Activated CD4-positive, alpha-beta T cell treated with anti-CD3 and anti-CD28 coated beads for 24 hours (primary cell): ENCODE data around the gene RAMACL.

ENCODE experiments used
- DNase-seq, 2 donors: peaks; one replicate each; pipeline ENCODE4 v3.0.0-alpha.2; 2020; ENCODE audit warnings: low read depth in 2 of 2

The RAMACL gene

DNA sequence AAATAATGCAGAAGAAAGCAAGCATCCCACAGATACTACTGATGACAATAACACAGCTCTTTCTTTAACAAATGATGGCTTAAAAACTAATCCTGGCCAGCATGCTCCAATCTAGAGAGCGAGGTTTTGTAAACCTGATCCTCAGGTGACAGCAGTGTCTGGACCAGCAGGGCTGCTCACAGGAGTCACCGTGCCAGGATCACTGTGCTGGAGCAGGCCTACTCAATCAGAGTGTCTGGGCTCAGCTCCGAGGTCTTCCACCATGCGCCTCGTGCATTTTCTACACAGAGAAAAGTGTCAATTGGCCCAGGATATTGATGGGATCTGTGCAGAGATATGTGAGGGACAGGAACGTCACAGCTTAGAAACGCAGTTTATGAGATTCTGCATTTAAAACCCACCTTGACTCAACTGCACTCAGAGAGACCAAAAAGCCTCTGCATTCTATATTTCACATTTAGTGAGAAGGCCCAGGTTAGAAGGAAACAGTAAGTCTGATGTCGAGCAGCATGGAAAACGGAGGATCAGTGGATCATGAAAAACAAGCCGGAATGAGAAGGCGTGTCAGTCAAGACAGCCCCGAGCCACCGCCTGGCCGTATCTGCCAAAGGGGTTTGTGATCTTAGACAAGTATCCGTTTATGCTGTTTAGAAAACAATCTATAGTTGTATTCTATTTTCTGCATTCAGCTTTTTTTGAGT, 7.8 kb downstream of the RAMACL start:
- no peak for DNase-seq

DNA sequence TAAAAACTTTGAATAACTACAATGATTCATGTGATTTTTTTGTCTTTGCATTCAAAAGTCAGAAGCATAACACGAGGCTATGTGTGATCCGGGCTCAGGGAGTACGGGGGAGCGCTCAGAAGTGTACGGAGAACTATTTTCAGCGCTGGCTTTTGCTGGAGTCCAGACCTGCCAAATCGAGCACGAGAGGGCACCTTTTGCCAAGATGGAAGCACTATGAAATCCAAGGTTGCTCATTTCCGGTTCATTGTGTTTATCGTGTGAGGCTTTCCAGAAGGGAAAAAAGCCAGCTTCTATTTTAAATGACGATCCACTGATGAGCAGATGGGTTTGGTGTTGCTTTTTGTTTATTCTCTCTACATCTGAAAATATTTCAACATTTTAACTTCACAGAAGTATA, 11.3 kb downstream of the RAMACL start:
- no peak for DNase-seq

DNA sequence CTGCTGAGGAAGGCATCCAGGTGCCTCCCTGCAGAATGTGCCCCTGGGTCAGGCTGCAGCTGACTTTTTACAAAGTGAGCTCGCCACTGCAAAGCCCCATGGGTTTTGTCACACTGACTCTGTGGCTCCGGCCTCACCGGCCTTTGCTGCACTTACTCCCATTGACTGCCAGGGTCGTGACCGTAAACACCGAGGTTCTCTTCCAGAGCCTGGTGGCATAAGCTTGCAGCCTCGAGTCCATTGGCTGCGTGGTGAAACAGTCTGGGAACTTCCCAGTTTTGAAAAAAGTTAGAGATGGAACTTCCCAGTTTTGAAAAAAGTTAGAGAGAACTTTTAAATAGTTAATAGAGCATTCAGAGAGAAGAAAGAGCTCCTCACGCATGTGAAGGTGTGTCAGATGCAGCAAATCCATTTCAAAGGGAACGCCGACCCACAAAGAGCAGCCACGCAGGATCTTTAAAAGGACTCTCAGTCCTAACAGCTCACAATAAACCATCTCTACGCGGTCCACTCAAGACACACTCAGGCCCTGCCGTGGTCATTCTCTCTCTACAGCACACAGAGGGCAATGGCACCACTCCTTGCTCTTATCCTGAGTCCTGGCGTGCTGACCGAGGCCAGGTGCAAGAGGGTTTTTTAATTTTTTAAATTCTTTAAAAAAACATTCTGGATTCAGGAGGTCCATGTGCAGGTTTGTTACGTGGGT, 12.8 kb downstream of the RAMACL start:
- no peak for DNase-seq

- no peak for DNase-seq
Measured at GRCh38 chr6:166572370-166573261, 13.9 kb downstream of the RAMACL start.

- DNase-seq, result no peak
Measured at GRCh38 chr6:166570929-166571713, 15.4 kb downstream of the RAMACL start.

DNA sequence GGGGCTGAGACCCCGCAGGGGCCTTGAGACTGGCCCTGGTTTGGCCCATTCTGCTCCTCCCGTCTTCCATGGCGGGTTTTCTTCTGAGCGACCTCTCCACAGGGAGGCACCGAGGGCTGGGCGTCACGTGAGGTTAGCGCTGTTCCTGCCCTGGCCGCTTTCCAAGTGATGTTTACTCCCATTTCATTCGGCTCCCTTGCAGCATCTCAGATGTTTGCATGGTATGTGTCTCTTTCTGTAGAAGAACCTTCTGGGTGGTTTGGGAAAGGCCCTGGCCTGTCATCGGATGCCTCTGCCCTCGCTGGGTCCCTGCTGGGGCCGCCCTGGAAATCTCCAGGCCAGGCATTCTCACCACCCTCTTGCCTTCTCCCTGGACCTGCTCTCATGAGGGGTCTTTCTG, 17.3 kb downstream of the RAMACL start:
- no peak for DNase-seq

DNA sequence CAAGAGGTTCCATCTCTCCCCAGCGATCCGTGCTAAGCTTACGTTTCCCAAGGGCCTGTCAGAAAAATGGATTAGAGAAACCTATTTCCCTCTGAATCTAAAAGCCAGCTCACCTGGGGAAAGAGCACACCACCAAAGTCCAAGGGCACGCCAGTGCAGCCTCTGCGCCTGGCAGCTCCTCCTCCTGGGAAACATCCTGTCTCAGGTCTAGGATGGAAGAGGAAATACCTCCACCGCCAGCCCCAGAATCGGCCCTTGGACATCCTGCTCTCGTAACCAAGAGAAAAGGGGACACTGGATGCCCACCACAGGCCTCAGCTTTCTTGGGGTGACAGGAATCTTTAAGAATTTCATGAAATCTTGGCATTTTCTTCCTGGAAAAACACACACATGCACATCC, 18.7 kb downstream of the RAMACL start:
- no peak for DNase-seq

DNA sequence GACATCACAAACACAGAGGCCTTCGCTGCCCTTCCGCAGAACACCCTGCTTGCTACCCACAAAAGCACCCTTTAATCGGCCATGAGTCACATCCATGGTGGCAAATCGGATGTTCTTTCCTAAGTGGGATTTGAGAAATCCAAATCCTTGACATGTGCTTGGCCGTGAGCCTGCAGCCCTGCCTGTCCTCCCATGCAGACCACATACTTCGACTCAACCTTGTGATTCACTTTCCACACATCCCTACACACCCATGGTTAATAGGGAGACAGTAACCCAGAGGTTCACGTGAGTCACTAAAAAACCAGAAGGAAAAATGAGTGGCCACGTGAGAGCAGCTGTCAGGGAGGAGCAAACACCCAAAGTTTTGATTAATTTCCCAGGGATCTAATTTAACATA, 19.4 kb downstream of the RAMACL start:
- no peak for DNase-seq

- DNase-seq, result no peak
Measured at GRCh38 chr6:166566026-166567011, 20.2 kb downstream of the RAMACL start.

GRCh38 chr6:166565084-166565967, 21.2 kb downstream of the RAMACL start:
- no peak for DNase-seq

DNA sequence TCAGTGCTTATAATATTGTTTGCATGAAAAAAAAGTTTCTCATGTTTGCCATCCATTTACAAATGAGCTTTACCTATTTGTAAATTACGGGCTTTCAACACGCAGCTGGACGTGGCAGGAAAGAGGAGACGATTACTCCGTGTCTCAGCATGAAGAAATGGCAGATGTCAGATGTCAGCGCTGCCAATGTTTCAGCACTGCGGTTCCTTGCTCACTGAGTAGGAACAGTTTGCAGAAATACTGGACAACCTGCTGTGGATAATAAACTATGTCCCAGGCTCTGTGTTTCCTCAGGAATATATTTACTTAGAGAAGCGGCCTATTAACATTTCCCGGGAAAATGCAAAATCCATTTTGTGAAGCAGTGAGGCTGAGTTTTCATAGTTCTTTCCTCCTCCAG, 22.7 kb downstream of the RAMACL start:
- DNase-seq, result no peak

- no peak for DNase-seq
Measured at GRCh38 chr6:166563200-166563599, 23.3 kb downstream of the RAMACL start.

DNA sequence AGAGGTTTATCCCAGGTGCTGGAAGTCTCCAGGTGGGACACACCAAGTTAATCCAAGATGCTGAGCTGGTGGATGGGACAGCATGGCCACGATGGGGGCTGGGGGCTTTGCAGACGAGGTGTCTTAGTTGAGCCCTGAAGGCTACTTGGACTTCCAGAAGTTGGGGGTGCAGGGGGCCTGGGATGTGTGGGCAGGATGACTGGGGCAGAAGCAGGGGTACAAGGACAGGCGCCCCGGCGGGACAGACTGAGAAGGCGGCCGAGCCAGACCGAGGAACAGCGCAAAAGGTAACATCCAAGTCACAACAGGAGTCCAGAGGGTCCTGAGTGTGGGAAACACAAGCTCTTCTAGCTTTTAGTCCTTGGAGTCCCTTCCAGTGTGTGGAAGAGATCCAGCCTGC, 23.8 kb downstream of the RAMACL start:
- DNase-seq, result no peak

DNA sequence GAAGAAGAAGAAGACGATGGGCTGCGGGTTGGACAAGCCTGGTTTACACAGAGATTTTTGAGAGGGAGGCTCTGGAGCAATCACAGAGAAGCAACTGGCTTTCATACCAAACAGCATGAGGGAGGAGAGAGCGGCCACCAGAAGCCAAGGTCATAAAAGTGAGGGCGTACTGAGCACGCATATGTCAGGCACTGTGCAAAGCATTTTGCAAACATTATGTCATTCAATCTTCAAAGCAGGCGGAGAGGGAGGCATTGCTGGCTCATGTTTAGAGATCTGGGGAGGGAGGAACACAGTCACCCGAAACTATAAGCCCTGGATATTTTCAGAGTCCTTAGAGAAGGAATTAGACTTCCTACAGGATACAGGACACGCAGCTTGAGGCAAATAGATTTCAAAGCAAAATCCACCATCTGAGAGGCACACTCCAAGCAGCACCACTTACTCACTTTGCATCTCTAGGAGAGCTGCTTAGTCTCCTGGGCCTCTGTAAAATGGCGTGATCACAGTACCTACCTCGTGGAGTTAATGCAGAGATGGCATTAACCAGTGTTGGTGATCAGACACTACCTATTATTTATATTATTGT, 24.6 kb downstream of the RAMACL start:
- DNase-seq, result no peak

- no peak for DNase-seq
Measured at GRCh38 chr6:166560222-166560621, 26.3 kb downstream of the RAMACL start.

- DNase-seq, result no peak
Measured at GRCh38 chr6:166559662-166560061, 26.8 kb downstream of the RAMACL start.

GRCh38 chr6:166559211-166559610, 27.3 kb downstream of the RAMACL start:
- DNase-seq, result no peak

DNA sequence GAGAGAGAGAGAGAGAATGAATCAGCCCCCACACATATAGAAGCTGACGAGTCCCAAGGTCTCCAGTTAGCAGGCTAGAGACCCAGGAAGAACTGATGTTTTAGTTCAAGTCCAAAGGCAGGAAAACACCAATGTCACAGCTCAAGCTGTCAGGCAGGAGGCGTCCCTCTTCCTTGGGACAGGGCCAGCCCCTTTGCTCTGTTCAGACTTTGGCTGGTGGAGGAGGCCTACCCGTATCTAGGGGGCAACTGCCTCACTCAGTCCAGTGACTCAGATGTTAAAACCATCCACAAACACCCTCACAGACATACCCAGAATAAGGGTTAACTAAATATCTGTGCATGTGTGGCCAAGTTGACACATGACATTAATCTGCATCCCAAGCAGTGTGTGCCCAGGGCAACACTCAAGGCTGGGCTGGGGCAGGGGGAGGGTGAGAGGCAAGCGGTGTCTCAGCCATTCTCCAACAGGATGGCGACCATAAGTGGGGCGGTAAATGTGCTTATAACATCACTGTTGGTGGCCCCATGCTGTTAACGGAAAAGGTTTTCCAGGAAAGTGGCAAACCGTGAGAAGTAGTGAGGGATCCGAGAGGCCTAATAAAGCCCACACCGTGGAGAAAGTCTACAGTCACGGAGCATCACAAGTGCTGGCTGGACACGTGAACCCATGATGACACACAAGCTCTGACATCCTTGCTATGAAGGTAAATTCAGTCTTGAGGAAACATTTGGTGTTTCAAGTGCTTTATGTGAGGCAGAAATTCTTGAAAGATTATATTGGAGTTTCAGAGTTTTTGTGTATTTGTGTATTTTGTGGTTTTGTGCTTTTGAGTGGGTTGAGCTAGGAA, 28.1 kb downstream of the RAMACL start:
- no peak for DNase-seq
